ENCODE measurements around the gene TTC21A.

Gene TTC21A

GRCh38 chr3:39105687-39106063 is 1.8 kb upstream of the TTC21A start:
- Mint-ChIP-seq H3K4me1 (peaks cover 71% of the 10 kb centered on the region), H3K9me3 (no peaks in the 10 kb centered on the region), H3K36me3 (no peaks in the 10 kb centered on the region), H3K27ac (peak overlapping the region; percentile 85), H3K27me3 (no peaks in the 10 kb centered on the region), H3K4me3 (peak overlapping the region; percentile 77)
- no peak for ATAC-seq

GRCh38 chr3:39106281-39106811 is 1.1 kb upstream of the TTC21A start:
- Mint-ChIP-seq H3K27me3 (no peaks in the 10 kb centered on the region), H3K4me1 (peaks cover 64% of the 10 kb centered on the region), H3K9me3 (no peaks in the 10 kb centered on the region), H3K27ac (peak overlapping the region; percentile 85), H3K4me3 (peak overlapping the region; percentile 77), H3K36me3 (no peaks in the 10 kb centered on the region)
- ATAC-seq, result no peak

- peaks cover 3% of the 10 kb centered on the region for H3K36me3 Mint-ChIP-seq
- peaks cover 62% of the 10 kb centered on the region for H3K4me1 Mint-ChIP-seq
- H3K4me3 Mint-ChIP-seq, result peak overlapping the region; percentile 77
- H3K27me3 Mint-ChIP-seq, result no peaks in the 10 kb centered on the region
- peak overlapping the region; percentile 85 for H3K27ac Mint-ChIP-seq
- H3K9me3 Mint-ChIP-seq, result no peaks in the 10 kb centered on the region
- ATAC-seq, result no peak
Observed at GRCh38 chr3:39106851-39107387, 561 bp upstream of the TTC21A start.

GRCh38 chr3:39108200-39108710 is 775 bp downstream of the TTC21A start:
- Mint-ChIP-seq H3K27me3 (no peaks in the 10 kb centered on the region), H3K27ac (peak overlapping the region; percentile 85), H3K9me3 (no peaks in the 10 kb centered on the region), H3K4me3 (peak overlapping the region; percentile 91), H3K36me3 (peaks cover 7% of the 10 kb centered on the region), H3K4me1 (peaks cover 50% of the 10 kb centered on the region)
- ATAC-seq, result peak; percentile 88

GRCh38 chr3:39109086-39109485 is 1.6 kb downstream of the TTC21A start:
- Mint-ChIP-seq H3K4me1 (peaks cover 43% of the 10 kb centered on the region), H3K27me3 (no peaks in the 10 kb centered on the region), H3K4me3 (no peak overlapping the region), H3K27ac (peak overlapping the region; percentile 85), H3K36me3 (peaks cover 8% of the 10 kb centered on the region), H3K9me3 (no peaks in the 10 kb centered on the region)
- ATAC-seq, result no peak

DNA sequence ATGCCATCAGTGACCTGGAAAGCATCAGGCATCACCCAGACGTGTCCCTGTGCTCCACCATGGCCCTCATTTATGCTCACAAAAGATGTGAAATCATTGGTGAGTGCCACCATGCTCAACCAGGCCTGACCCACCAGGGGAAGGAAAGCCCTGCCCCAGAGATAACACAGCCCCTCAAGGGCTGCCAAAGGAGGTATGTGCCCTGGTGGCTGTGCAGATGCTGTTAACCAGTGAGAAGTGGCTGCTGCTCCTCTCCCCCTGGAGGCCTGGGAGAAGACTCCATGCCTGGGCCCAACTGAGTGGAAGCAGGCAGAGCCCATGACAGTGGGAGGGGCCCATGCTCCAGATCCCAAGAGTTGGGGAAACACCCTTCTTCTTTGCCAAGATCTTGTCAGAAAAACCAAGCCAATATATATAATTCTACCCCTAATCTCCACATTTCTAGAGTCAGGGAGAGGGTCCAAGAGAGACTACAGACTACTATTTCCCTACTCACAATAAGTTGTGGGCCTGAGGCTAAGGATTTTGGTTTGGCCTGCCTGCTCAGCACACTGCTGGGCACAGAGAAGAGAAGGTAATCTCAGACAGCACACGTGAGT is 2.7 kb downstream of the TTC21A start:
- no peaks in the 10 kb centered on the region for H3K27me3 Mint-ChIP-seq
- no peak overlapping the region for H3K27ac Mint-ChIP-seq
- no peaks in the 10 kb centered on the region for H3K9me3 Mint-ChIP-seq
- H3K4me1 Mint-ChIP-seq, result peaks cover 38% of the 10 kb centered on the region
- ATAC-seq, result no peak
- peaks cover 14% of the 10 kb centered on the region for H3K36me3 Mint-ChIP-seq
- H3K4me3 Mint-ChIP-seq, result no peak overlapping the region

- ATAC-seq, result no peak
Observed at GRCh38 chr3:39112113-39112512, 4.6 kb downstream of the TTC21A start.

GRCh38 chr3:39112535-39112934 is 5.1 kb downstream of the TTC21A start:
- ATAC-seq, result no peak
- no peaks in the 10 kb centered on the region for H3K27me3 Mint-ChIP-seq

More at GRCh38 chr3:39112113-39112512, 4.6 kb downstream of the TTC21A start:
- H3K36me3 Mint-ChIP-seq, result peaks cover 14% of the 10 kb centered on the region
- no peaks in the 10 kb centered on the region for H3K9me3 Mint-ChIP-seq
- H3K27ac Mint-ChIP-seq, result peak overlapping the region; percentile 19
- no peaks in the 10 kb centered on the region for H3K27me3 Mint-ChIP-seq
- H3K4me1 Mint-ChIP-seq, result peaks cover 20% of the 10 kb centered on the region
- no peak overlapping the region for H3K4me3 Mint-ChIP-seq

DNA sequence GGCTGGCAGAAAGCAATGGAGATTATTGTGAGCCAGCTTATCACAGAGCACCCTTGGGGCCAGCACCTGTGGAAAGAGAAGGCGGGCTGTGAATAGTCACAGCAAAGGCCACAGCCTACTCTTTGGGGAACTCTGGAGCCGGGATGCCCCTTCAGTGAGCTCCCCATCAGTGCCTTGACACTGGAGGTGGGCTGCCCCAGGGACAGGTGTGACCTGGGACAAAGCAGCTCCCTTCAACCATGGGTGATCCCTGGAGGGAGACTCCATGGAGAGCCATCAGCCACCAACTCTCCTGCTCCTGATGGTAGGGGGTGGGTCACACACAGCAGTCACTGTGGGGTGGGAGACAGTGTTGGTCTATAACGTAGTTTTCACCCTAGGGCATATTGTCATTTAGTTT is 5.8 kb downstream of the TTC21A start:
- H3K4me1 Mint-ChIP-seq, result peaks cover 21% of the 10 kb centered on the region

More at GRCh38 chr3:39112535-39112934, 5.1 kb downstream of the TTC21A start:
- Mint-ChIP-seq H3K4me3 (no peak overlapping the region), H3K27ac (no peak overlapping the region), H3K4me1 (peaks cover 20% of the 10 kb centered on the region), H3K9me3 (no peaks in the 10 kb centered on the region), H3K36me3 (peaks cover 14% of the 10 kb centered on the region)

GRCh38 chr3:39114456-39114855 is 7.0 kb downstream of the TTC21A start:
- H3K36me3 Mint-ChIP-seq, result peaks cover 23% of the 10 kb centered on the region
- peaks cover 17% of the 10 kb centered on the region for H3K4me1 Mint-ChIP-seq
- no peak overlapping the region for H3K4me3 Mint-ChIP-seq
- peak overlapping the region; percentile 0 for H3K27ac Mint-ChIP-seq
- H3K27me3 Mint-ChIP-seq, result no peaks in the 10 kb centered on the region
- no peak for ATAC-seq
- H3K9me3 Mint-ChIP-seq, result no peaks in the 10 kb centered on the region

More for the DNA sequence above, 5.8 kb downstream of the TTC21A start:
- peaks cover 17% of the 10 kb centered on the region for H3K36me3 Mint-ChIP-seq
- no peak for ATAC-seq
- H3K27ac Mint-ChIP-seq, result no peak overlapping the region
- H3K27me3 Mint-ChIP-seq, result no peaks in the 10 kb centered on the region
- H3K4me3 Mint-ChIP-seq, result no peak overlapping the region
- H3K9me3 Mint-ChIP-seq, result no peaks in the 10 kb centered on the region

DNA sequence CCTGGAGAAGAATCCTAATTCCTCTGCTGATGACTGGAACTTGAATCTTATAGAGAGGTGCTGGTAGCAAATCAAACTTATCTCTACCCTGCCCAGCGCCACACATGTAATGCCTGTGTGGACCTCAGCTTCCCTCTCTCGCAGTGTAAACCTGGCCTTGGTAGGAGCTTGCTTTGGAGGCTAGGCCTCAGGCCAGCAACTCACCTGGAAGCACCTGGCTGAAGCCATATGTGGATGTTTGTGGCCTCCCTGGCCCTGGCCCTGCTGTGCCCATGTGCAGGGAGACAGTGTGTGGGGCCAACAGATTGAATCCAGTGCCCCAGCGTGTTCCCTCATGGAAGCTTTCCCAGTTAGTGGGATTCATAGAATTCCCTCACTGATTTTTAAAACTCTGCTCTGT is 8.4 kb downstream of the TTC21A start:
- no peak for ATAC-seq
- no peak overlapping the region for H3K4me3 Mint-ChIP-seq
- H3K36me3 Mint-ChIP-seq, result peaks cover 23% of the 10 kb centered on the region
- H3K27me3 Mint-ChIP-seq, result no peaks in the 10 kb centered on the region
- peaks cover 19% of the 10 kb centered on the region for H3K4me1 Mint-ChIP-seq
- no peak overlapping the region for H3K27ac Mint-ChIP-seq
- no peaks in the 10 kb centered on the region for H3K9me3 Mint-ChIP-seq

DNA sequence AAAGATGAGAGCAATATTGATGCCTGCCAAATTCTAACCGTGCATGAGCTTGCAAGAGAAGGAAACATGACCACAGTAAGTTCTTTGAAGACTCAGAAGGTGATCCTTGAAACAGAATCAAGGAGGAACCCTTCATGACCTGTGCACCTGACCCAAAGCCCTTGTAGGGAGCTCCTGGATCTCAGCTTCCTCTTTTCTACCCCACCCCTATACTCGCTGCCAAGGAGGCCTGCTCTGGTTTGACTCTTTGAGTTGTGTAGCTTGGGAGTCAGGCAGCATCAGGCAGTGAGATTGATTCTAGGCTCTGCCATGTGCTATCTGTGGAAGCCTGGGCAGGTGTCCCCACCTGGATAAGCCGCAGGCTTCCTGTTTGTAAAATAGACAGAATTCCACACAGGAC is 10.6 kb downstream of the TTC21A start:
- H3K4me3 Mint-ChIP-seq, result no peak overlapping the region
- peak overlapping the region; percentile 48 for H3K27ac Mint-ChIP-seq
- peaks cover 16% of the 10 kb centered on the region for H3K36me3 Mint-ChIP-seq
- no peaks in the 10 kb centered on the region for H3K9me3 Mint-ChIP-seq
- no peaks in the 10 kb centered on the region for H3K27me3 Mint-ChIP-seq
- peaks cover 41% of the 10 kb centered on the region for H3K4me1 Mint-ChIP-seq
- ATAC-seq, result peak; percentile 64

- ATAC-seq, result no peak
- H3K36me3 Mint-ChIP-seq, result peaks cover 15% of the 10 kb centered on the region
- H3K27me3 Mint-ChIP-seq, result no peaks in the 10 kb centered on the region
- H3K27ac Mint-ChIP-seq, result no peak overlapping the region
- H3K9me3 Mint-ChIP-seq, result no peaks in the 10 kb centered on the region
- H3K4me1 Mint-ChIP-seq, result peaks cover 44% of the 10 kb centered on the region
- no peak overlapping the region for H3K4me3 Mint-ChIP-seq
Observed at GRCh38 chr3:39118931-39119660, 11.6 kb downstream of the TTC21A start.

- peaks cover 50% of the 10 kb centered on the region for H3K4me1 Mint-ChIP-seq
- H3K36me3 Mint-ChIP-seq, result peaks cover 9% of the 10 kb centered on the region
Observed at GRCh38 chr3:39121621-39122020, 14.1 kb downstream of the TTC21A start.

GRCh38 chr3:39122813-39123212 is 15.3 kb downstream of the TTC21A start:
- Mint-ChIP-seq H3K4me3 (no peak overlapping the region), H3K27ac (peak overlapping the region; percentile 81), H3K9me3 (no peaks in the 10 kb centered on the region), H3K36me3 (peaks cover 9% of the 10 kb centered on the region), H3K4me1 (peaks cover 58% of the 10 kb centered on the region), H3K27me3 (no peaks in the 10 kb centered on the region)
- ATAC-seq, result peak; percentile 77

More at GRCh38 chr3:39121621-39122020, 14.1 kb downstream of the TTC21A start:
- Mint-ChIP-seq H3K27me3 (no peaks in the 10 kb centered on the region), H3K9me3 (no peaks in the 10 kb centered on the region), H3K4me3 (peak overlapping the region; percentile 39), H3K27ac (peak overlapping the region; percentile 81)
- ATAC-seq, result peak; percentile 76

Data from stimulated activated memory B cell treated with anti-CD40 and anti-IgM and Interleukin-4, amounts not matched to agents 10 μg/mL and 1 μg/mL and 100 μg/mL, for 72 hours (primary cell).